Activated CD4-positive, alpha-beta T cell treated with anti-CD3 and anti-CD28 coated beads, Interleukin-2, amount 10 ng/mL, durations not matched to agents 7 days and 5 days (primary cell): ENCODE results near the gene NLGN2. TPM values are rescaled to one million over a fixed set of nuclear protein-coding genes. Genes with fewer than 3 reads are reported as not detected.
A peak's percentile ranks its signal among the peaks of the same experiment; 100 is the strongest.

Source experiments
- CTCF ChIA-PET: fragments of 350-600 bp; sonication (Branson Sonifier 250); formaldehyde crosslinking; loops from one replicate; lab custom pipeline; 2021; ENCODE audit warnings: antibody characterized with exemption; lab: Charles Lee
- POLR2A ChIA-PET: fragments of 350-600 bp; sonication (Branson Sonifier 250); formaldehyde crosslinking; loops from one replicate; lab custom pipeline; 2021; ENCODE audit warnings: antibody characterized with exemption; lab: Charles Lee
- DNase-seq: peaks from one replicate; pipeline ENCODE4 v3.0.0-alpha.2; 2020
- H3K27ac Mint-ChIP-seq: one replicate; pipeline ENCODE4 v1.8.0; 2021; ENCODE audit warnings: mild to moderate bottlenecking, moderate library complexity, mixed read lengths
- H3K27me3 Mint-ChIP-seq: one replicate; pipeline ENCODE4 v1.8.0; 2021; ENCODE audit warnings: mixed read lengths
- H3K36me3 Mint-ChIP-seq: one replicate; pipeline ENCODE4 v1.8.0; 2021; ENCODE audit warnings: low read depth, mixed read lengths
- H3K4me1 Mint-ChIP-seq: one replicate; pipeline ENCODE4 v1.8.0; 2021; ENCODE audit warnings: mixed read lengths
- H3K4me3 Mint-ChIP-seq: one replicate; pipeline ENCODE4 v1.8.0; 2021; ENCODE audit warnings: mild to moderate bottlenecking, moderate library complexity, mixed read lengths
- H3K9me3 Mint-ChIP-seq: one replicate; pipeline ENCODE4 v1.8.0; 2021; ENCODE audit warnings: mixed read lengths
- total RNA-seq, 2 experiments: library from RNA; stranded (reverse); gene quantifications; one replicate each; pipeline ENCODE4 v1.2.3, GENCODE V29; 2021

NLGN2 gene
- total RNA-seq, 2 experiments from 2014 or later, result 0.89 to 1.4 TPM

DNA sequence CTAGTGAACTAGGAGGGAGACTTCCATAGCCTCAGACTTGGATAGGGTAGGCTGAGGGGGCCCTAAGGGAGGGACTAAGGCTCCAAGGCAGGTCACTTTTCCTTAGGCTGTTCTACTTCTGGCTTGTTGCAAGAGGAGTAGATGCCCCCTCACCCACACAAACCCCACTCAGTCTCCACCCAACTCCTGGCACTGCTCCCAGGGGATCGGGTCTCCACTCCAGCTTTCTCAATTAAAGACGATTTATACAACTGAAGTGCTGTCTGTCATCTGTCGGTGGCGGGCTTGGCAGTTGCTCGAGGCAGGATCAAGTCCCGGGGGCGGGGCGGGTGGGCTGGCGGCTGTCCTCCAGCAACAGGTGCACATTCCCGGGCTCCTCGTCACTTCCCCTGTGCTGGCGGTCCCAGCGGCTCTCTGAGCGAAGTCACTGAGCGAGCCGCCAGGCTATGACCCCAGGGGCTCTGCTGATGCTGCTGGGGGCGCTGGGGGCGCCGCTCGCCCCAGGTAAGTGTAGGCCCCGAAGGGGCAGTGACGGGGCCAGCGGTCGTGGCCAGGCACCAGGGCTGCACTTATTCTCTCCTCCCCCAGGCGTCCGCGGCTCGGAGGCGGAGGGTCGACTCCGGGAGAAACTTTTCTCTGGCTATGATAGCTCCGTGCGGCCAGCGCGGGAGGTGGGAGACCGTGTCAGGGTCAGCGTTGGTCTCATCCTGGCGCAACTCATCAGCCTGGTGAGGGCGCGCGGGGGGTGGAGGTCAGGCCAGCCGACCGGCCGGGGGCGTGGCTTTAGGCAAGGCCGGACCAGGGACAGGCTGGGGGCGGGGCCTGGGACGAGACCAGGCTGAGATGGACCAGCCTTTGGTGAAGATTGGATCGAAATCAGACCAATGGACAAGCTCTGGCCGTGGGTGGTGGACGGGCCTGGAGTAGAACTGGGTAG lies 37.3 kb downstream of the NLGN2 start, which contains the start of gene CHRNB1:
CHRNB1 (plus strand) TSS at position 380 of the 937 bp plus-strand sequence; CDS start at position 447, 67 bp downstream.
- Mint-ChIP-seq H3K4me1 (peaks cover 26% of the 10 kb centered on the region), H3K4me3 (peak within 1 kb of the TSS; percentile 72), H3K9me3 (no peaks in the 10 kb centered on the region), H3K27me3 (peaks cover 55% of the 10 kb centered on the region), H3K36me3 (peaks cover 23% of the 10 kb centered on the region), H3K27ac (peak within 1 kb of the TSS; percentile 33)
- POLR2A ChIA-PET, result no interaction called here
- CTCF ChIA-PET, result interaction anchor here (0.5 to 2.8 kb wide), 11 partner anchors 9 to 170 kb away, joined by 3 to 28 read pairs (median 3); partner anchors contain the start of genes FXR2, SENP3, SOX15 and TMEM102
- DNase-seq, result no peak

- peaks cover 23% of the 10 kb centered on the region for H3K36me3 Mint-ChIP-seq
- DNase-seq, result peak; percentile 47
- peaks cover 23% of the 10 kb centered on the region for H3K4me1 Mint-ChIP-seq
- ChIA-PET POLR2A (interaction anchor here (0.6 kb wide), 1 partner anchor 41 kb away, joined by 4 read pairs; the partner anchor contains the start of gene TMEM256), CTCF (interaction anchor here (0.5 to 2.8 kb wide), 6 partner anchors 9 to 144 kb away, joined by 3 to 28 read pairs (median 6); partner anchors contain the start of genes SENP3, SOX15 and TMEM102)
- H3K27ac Mint-ChIP-seq, result peak overlapping the region; percentile 33
- peak overlapping the region; percentile 72 for H3K4me3 Mint-ChIP-seq
- peaks cover 49% of the 10 kb centered on the region for H3K27me3 Mint-ChIP-seq
- H3K9me3 Mint-ChIP-seq, result no peaks in the 10 kb centered on the region
These were observed 37.9 kb downstream of the NLGN2 start for GRCh38 chr17:7445619-7445968.

GRCh38 chr17:7448461-7448860 lies 40.8 kb downstream of the NLGN2 start:
- CTCF ChIA-PET, result interaction anchor here (1.3 kb wide), 1 partner anchor 112 kb away, joined by 3 read pairs; no protein-coding TSS in a partner anchor
- H3K4me1 Mint-ChIP-seq, result peaks cover 28% of the 10 kb centered on the region
- DNase-seq, result no peak

DNA sequence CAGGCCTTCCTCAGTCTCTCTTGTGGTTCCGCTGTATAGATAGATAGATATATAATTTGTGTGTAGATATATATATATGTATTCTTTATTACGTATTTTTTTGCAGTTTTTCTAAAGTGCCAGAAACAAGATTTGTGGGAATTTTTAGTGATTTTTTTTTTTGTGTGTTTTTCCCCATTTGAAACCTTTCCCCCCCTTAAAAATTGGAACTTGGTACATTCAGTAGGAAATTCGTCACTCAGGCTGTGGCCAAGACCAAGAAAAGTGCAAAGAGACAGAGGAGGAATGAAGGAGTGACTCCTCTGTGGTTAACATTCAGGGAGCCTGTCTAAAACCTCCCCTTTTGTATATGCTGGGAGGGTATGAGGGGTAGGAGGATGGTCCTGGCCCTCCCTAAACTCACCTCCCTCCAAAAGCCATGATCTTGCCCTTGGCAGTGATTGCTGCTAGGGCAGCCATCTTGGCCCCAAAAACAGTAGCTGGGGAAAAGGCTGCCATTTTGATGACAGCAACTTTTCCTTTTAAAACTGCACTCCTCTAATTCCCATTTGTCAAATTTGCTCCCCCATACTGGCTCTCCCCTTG lies 52.4 kb downstream of the NLGN2 start:
- Mint-ChIP-seq H3K27ac (no peak overlapping the region), H3K36me3 (peaks cover 37% of the 10 kb centered on the region), H3K9me3 (no peaks in the 10 kb centered on the region), H3K4me1 (peaks cover 25% of the 10 kb centered on the region), H3K27me3 (no peaks in the 10 kb centered on the region), H3K4me3 (no peak overlapping the region)
- POLR2A ChIA-PET, result interaction anchor here (0.8 kb wide), 1 partner anchor 24 kb away, joined by 5 read pairs; the partner anchor contains the start of gene POLR2A
- DNase-seq, result no peak
- CTCF ChIA-PET, result interaction anchor here (1.6 to 3.5 kb wide), 2 partner anchors 16 to 23 kb away, joined by 4 to 14 read pairs; no protein-coding TSS in a partner anchor

More at GRCh38 chr17:7448461-7448860, 40.8 kb downstream of the NLGN2 start:
- POLR2A ChIA-PET, result interaction anchor here (0.7 kb wide), 1 partner anchor 139 kb away, joined by 3 read pairs; no protein-coding TSS in a partner anchor
- peaks cover 27% of the 10 kb centered on the region for H3K36me3 Mint-ChIP-seq
- H3K27ac Mint-ChIP-seq, result no peak overlapping the region
- H3K9me3 Mint-ChIP-seq, result no peaks in the 10 kb centered on the region
- H3K4me3 Mint-ChIP-seq, result no peak overlapping the region
- H3K27me3 Mint-ChIP-seq, result peaks cover 33% of the 10 kb centered on the region

- Mint-ChIP-seq H3K36me3 (peaks cover 37% of the 10 kb centered on the region), H3K27me3 (no peaks in the 10 kb centered on the region), H3K27ac (no peak overlapping the region), H3K4me3 (no peak overlapping the region), H3K9me3 (no peaks in the 10 kb centered on the region), H3K4me1 (peaks cover 22% of the 10 kb centered on the region)
- ChIA-PET CTCF (interaction anchor here (0.7 to 3.5 kb wide), 4 partner anchors 9 to 96 kb away, joined by 3 to 14 read pairs (median 4); partner anchors contain the start of gene SLC35G6), POLR2A (no interaction called here)
- DNase-seq, result no peak
These were observed 53.4 kb downstream of the NLGN2 start for GRCh38 chr17:7460850-7461660.

DNA sequence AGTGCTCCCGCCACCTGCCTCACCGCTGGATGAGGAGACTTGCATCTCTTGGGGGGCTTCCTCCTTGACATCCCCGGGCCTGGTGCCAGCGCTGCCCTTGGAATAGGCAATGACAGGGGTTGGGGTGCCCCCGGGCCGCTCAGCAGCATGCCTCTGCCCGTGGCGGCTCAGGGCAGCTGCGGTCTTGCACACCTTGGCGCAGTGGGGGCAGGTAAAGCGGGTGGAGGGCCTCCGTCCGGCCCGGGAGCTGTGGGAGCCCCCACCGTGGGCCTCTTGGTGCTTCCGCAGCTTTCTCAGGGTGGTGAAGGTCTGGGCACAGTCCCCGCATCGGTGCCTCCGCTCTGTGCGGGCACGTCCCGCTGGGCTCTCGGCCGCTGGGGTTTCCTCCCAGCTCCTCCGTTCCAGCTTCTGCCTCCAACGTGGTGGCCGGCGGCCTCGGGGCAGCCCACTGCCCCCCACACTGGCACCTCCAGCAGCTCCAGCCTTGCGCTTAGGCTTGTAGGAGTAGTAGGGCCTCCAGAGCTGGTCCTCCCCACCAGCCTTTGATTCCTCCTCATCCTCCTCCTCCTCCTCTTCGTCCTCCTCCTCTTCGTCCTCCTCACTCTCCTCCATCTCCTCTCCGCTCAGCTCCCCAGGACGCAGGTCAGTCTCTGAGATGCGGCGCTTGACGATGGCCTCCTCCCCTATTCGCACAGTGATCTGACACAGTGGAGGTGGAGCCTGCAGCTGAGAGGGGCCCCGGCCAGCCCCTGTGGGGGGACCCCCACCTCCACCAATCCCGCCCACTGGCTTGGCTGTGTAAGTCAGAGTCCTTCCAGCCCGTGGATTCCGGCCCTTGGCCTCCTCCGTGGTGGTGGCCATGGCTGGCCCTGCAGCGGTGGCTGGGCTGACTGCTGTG lies 55.1 kb downstream of the NLGN2 start:
- H3K27ac Mint-ChIP-seq, result no peak overlapping the region
- no peaks in the 10 kb centered on the region for H3K27me3 Mint-ChIP-seq
- H3K4me3 Mint-ChIP-seq, result no peak overlapping the region
- no peak for DNase-seq
- peaks cover 27% of the 10 kb centered on the region for H3K36me3 Mint-ChIP-seq
- peaks cover 22% of the 10 kb centered on the region for H3K4me1 Mint-ChIP-seq
- ChIA-PET CTCF (interaction anchor here (0.6 to 3.5 kb wide), 5 partner anchors 19 to 139 kb away, joined by 3 to 14 read pairs (median 3); partner anchors contain the start of gene SLC35G6), POLR2A (no interaction called here)
- no peaks in the 10 kb centered on the region for H3K9me3 Mint-ChIP-seq

DNA sequence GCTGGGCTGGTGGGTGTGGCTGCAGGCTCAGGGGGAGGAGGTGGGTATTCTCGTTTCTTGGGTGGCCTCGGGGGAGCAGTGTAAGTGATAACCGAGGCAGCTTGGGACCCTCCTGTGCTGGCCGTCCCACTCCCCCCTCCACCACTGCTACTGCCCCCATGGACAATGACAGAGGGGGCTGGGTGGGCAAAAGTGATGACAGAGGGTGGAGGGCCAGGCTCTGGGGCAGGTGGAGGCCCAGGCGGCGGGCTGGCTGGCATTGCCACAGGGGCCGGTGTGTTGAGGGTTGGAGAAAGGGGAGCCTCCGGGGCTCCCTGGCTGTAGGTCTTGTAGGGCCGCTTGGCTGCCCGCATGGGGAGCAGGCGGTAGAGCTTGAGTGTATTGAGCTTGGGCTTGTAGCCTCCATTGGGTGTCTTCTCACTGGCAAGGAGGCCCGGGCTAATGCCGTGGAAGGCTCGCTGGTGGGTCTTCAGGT lies 55.8 kb downstream of the NLGN2 start:
- no peak overlapping the region for H3K4me3 Mint-ChIP-seq
- CTCF ChIA-PET, result interaction anchor here (0.7 to 2.6 kb wide), 2 partner anchors 13 to 19 kb away, joined by 5 to 13 read pairs; partner anchors contain the start of gene CHRNB1

DNA sequence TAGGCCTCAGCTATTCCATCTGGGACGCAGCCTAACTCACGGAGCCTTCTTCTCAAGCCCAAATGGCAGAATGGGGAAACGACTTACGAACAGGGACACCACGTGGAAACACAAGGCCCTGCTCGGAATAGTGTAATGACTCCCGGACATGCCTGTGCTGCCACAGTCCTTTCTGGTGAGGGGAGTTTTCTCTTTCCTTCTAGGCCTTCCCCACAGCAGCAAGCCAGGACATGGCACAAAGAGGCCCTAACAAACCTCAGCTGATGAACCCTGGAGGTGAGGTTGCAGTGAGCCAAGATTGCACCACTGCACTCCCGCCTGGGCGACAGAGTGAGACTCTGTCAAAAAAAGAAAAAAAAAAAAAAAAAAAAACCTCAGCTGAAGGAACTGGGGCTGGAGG lies 56.4 kb downstream of the NLGN2 start:
- POLR2A ChIA-PET, result no interaction called here
- Mint-ChIP-seq H3K4me1 (peaks cover 21% of the 10 kb centered on the region), H3K27me3 (no peaks in the 10 kb centered on the region), H3K9me3 (no peaks in the 10 kb centered on the region), H3K4me3 (no peak overlapping the region), H3K27ac (no peak overlapping the region), H3K36me3 (peaks cover 23% of the 10 kb centered on the region)
- CTCF ChIA-PET, result interaction anchor here (0.7 to 2.6 kb wide), 3 partner anchors 13 to 22 kb away, joined by 3 to 13 read pairs (median 5); partner anchors contain the start of gene CHRNB1
- no peak for DNase-seq

More for the DNA sequence above, 55.8 kb downstream of the NLGN2 start:
- Mint-ChIP-seq H3K27ac (no peak overlapping the region), H3K4me1 (peaks cover 24% of the 10 kb centered on the region), H3K36me3 (peaks cover 27% of the 10 kb centered on the region), H3K9me3 (no peaks in the 10 kb centered on the region), H3K27me3 (no peaks in the 10 kb centered on the region)
- DNase-seq, result no peak
- POLR2A ChIA-PET, result no interaction called here

DNA sequence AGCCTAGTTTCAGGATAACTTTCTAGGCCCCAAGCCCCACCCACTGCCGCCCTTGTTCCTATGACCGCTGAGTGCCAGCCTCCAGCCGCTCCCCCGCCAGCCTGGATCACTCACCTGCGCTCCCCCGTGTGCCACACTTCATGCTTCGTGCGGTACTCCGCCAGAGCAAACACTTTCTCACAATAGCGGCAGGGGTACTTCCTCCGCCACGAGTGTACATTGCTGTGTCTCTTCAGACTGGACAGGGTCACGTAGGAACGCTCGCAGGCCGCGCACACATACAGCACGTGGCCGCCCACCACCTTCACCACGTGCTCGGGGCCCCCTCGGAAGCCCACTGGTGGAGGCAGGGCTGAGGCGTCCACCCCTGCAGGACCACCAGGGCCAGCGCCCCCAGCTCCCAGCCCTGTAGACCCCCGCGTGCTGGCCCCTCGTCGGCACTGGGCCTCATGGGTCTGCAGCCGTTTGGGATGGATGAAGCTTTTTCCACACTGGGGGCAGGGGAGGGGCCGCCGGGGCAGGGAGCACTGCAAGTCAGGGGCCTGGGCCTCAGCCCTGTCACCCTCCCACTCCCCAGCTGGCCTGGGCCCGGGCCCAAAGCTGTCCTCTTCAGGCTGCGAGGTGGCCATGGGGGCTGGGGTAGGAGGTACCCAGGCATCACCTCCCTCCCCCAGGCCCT lies 58.1 kb downstream of the NLGN2 start:
- no peaks in the 10 kb centered on the region for H3K27me3 Mint-ChIP-seq
- no peak overlapping the region for H3K4me3 Mint-ChIP-seq
- no peak for DNase-seq
- POLR2A ChIA-PET, result no interaction called here
- CTCF ChIA-PET, result interaction anchor here (2.6 kb wide), 1 partner anchor 11 kb away, joined by 13 read pairs; no protein-coding TSS in a partner anchor
- peaks cover 16% of the 10 kb centered on the region for H3K4me1 Mint-ChIP-seq
- H3K36me3 Mint-ChIP-seq, result peaks cover 21% of the 10 kb centered on the region
- no peaks in the 10 kb centered on the region for H3K9me3 Mint-ChIP-seq
- H3K27ac Mint-ChIP-seq, result no peak overlapping the region

GRCh38 chr17:7466318-7466638 lies 58.6 kb downstream of the NLGN2 start:
- ChIA-PET CTCF (no interaction called here), POLR2A (no interaction called here)
- Mint-ChIP-seq H3K36me3 (peaks cover 16% of the 10 kb centered on the region), H3K27me3 (no peaks in the 10 kb centered on the region), H3K4me1 (peaks cover 17% of the 10 kb centered on the region), H3K4me3 (no peak overlapping the region), H3K9me3 (no peaks in the 10 kb centered on the region), H3K27ac (no peak overlapping the region)
- no peak for DNase-seq
